Measurements from ENCODE around the gene FCGR3A. TPM values are rescaled to one million over a fixed set of nuclear protein-coding genes. Genes with fewer than 3 reads are reported as not detected.
"Not testable (repeated sequence)": the region's sequence is repeated elsewhere in the genome, so short reads cannot be mapped to it uniquely, and the experiment has no call there.

Gene FCGR3A
- total and polyA plus RNA-seq, 2 of the 4 experiments (the other 2 are of a cell fraction) = not detected

GRCh38 chr1:161523817-161524741 is 25.5 kb downstream of the FCGR3A start, which contains the start of gene HSPA6:
HSPA6 (plus strand) TSS chr1:161524540; CDS start chr1:161524659, 119 bp downstream.
- 0 out of 2 replicates have a peak within 1 kb of the TSS, but pooled peaks have one; percentile 32 for H2BK120ac ChIP-seq (ENCODE audit: low read depth, low read length)
- H3K14ac ChIP-seq (replicated peaks; ENCODE audit: low read depth, low read length); H3K18ac ChIP-seq (ENCODE audit: low read depth, low read length); H3K4ac ChIP-seq (ENCODE audit: low read depth, low read length); H3K9me1 ChIP-seq (ENCODE audit: insufficient read depth, low read length); CTCF ChIA-PET; dilution Hi-C loops (cut with HindIII; ENCODE audit: low sequenced_read_pairs, unreplicated experiment); H3K79me1 ChIP-seq (ENCODE audit: low read depth in 1 of 2, low read length in 2 of 2); H3K23ac ChIP-seq (ENCODE audit: low read depth, low read length); H3K4me1 ChIP-seq (ENCODE audit: control insufficient read depth, insufficient read depth, low read length); H2BK15ac ChIP-seq (ENCODE audit: low read depth, low read length); POLR2A ChIA-PET (ENCODE audit: unreplicated experiment); H3K56ac ChIP-seq (ENCODE audit: extremely low read depth, insufficient read depth, low read length); H4K20me1 ChIP-seq (ENCODE audit: insufficient read depth, low read length); H2AK5ac ChIP-seq (ENCODE audit: low read depth, low read length); H4K91ac ChIP-seq (ENCODE audit: insufficient read depth, low read depth, low read length); H2BK20ac ChIP-seq (ENCODE audit: low read depth, low read length); BruUV-seq (replicated peaks); H3K9me3 ChIP-seq (ENCODE audit: control insufficient read depth, insufficient read depth, low read length); in situ Hi-C loops (cut with MboI; ENCODE audit: low sequenced_read_pairs); H4K5ac ChIP-seq (ENCODE audit: low read depth, low read length); H3K36me3 ChIP-seq (ENCODE audit: control insufficient read depth, insufficient read depth, low read length); H3K27me3 ChIP-seq (ENCODE audit: control insufficient read depth, insufficient read depth, low read length): not testable (repeated sequence)
- H2BK5ac ChIP-seq (ENCODE audit: low read depth, low read length, poor library complexity, severe bottlenecking) = peak within 1 kb of the TSS; percentile 59
- peak; percentile 87 for TF ChIP-seq FOS (IDR thresholded peaks at IDR 0.05; ENCODE audit: low read depth, low read length)
- peak; percentile 3; the same call in 1 of the 2 replicates for TF ChIP-seq SMC3 (IDR thresholded peaks at IDR 0.05; ENCODE audit: low read depth, low read length)
- TF ChIP-seq RAD21 (IDR thresholded peaks at IDR 0.05; ENCODE audit: low read length) = 0 out of 2 replicates have a peak, but pooled peaks have one; percentile 10
- 10% methylated on average over 2 of the region's 72 CpGs; no CpG with 5 or more reads in 1 of the 2 experiments for WGBS, 2 experiments (ENCODE audit: extremely low coverage in 2 of 2, insufficient read length in 1 of 2)
- peak within 1 kb of the TSS; percentile 16 for H2AK9ac ChIP-seq (replicated peaks; ENCODE audit: low read depth, low read length, poor library complexity)
- peak within 1 kb of the TSS; percentile 59 for H3K4me2 ChIP-seq (ENCODE audit: low read depth, low read length)
- intact Hi-C loops (cut with micrococcal nuclease) = loop anchor here (2.0 kb wide), 1 partner anchor 37 kb away; no protein-coding TSS in a partner anchor
- peak within 1 kb of the TSS; percentile 95 for H2AFZ ChIP-seq (replicated peaks; ENCODE audit: low read length, poor library complexity)
- H3K9ac ChIP-seq (ENCODE audit: low read depth, low read length) = peak within 1 kb of the TSS; percentile 59
- peak within 1 kb of the TSS; percentile 59 for H3K4me3 ChIP-seq (ENCODE audit: insufficient read depth, low read depth, low read length)
- ATAC-seq (ENCODE audit: low read depth) (peak; percentile 91), DNase-seq (peak; percentile 75)
- peak within 1 kb of the TSS in 1 of 2 experiments; percentile 44; a peak in 1 of 4 replicates for H4K8ac ChIP-seq (ENCODE audit: low read depth in 2 of 2, low read length in 2 of 2)
- H3K27ac ChIP-seq (ENCODE audit: insufficient read depth, low read length) = peak within 1 kb of the TSS; percentile 51

- intact Hi-C loops (cut with micrococcal nuclease) = loop anchor here (2.0 kb wide), 1 partner anchor 36 kb away; no protein-coding TSS in a partner anchor
These were observed 26.4 kb downstream of the FCGR3A start for GRCh38 chr1:161523041-161523816.

More at GRCh38 chr1:161523041-161523816, 26.4 kb downstream of the FCGR3A start:
- H2BK5ac ChIP-seq (ENCODE audit: low read depth, low read length, poor library complexity, severe bottlenecking); POLR2A ChIA-PET (ENCODE audit: unreplicated experiment); ATAC-seq (ENCODE audit: low read depth); H3K27ac ChIP-seq (ENCODE audit: insufficient read depth, low read length); CTCF ChIA-PET; dilution Hi-C loops (cut with HindIII; ENCODE audit: low sequenced_read_pairs, unreplicated experiment); H4K20me1 ChIP-seq (ENCODE audit: insufficient read depth, low read length); H3K4me1 ChIP-seq (ENCODE audit: control insufficient read depth, insufficient read depth, low read length); H2BK120ac ChIP-seq (ENCODE audit: low read depth, low read length); BruUV-seq (replicated peaks); DNase-seq; H3K14ac ChIP-seq (replicated peaks; ENCODE audit: low read depth, low read length); H2BK15ac ChIP-seq (ENCODE audit: low read depth, low read length); H3K4me3 ChIP-seq (ENCODE audit: insufficient read depth, low read depth, low read length); H4K91ac ChIP-seq (ENCODE audit: insufficient read depth, low read depth, low read length); H2AK5ac ChIP-seq (ENCODE audit: low read depth, low read length); H4K8ac ChIP-seq (ENCODE audit: low read depth in 2 of 2, low read length in 2 of 2); in situ Hi-C loops (cut with MboI; ENCODE audit: low sequenced_read_pairs); H3K27me3 ChIP-seq (ENCODE audit: control insufficient read depth, insufficient read depth, low read length); H3K36me3 ChIP-seq (ENCODE audit: control insufficient read depth, insufficient read depth, low read length); H3K9ac ChIP-seq (ENCODE audit: low read depth, low read length); H2AFZ ChIP-seq (replicated peaks; ENCODE audit: low read length, poor library complexity); H3K9me3 ChIP-seq (ENCODE audit: control insufficient read depth, insufficient read depth, low read length); H2AK9ac ChIP-seq (replicated peaks; ENCODE audit: low read depth, low read length, poor library complexity); H3K4ac ChIP-seq (ENCODE audit: low read depth, low read length); H3K9me1 ChIP-seq (ENCODE audit: insufficient read depth, low read length); H3K4me2 ChIP-seq (ENCODE audit: low read depth, low read length); H3K79me1 ChIP-seq (ENCODE audit: low read depth in 1 of 2, low read length in 2 of 2); H3K56ac ChIP-seq (ENCODE audit: extremely low read depth, insufficient read depth, low read length); H2BK20ac ChIP-seq (ENCODE audit: low read depth, low read length); H3K18ac ChIP-seq (ENCODE audit: low read depth, low read length); H3K23ac ChIP-seq (ENCODE audit: low read depth, low read length); H4K5ac ChIP-seq (ENCODE audit: low read depth, low read length): not testable (repeated sequence)
- WGBS, 2 experiments (ENCODE audit: extremely low coverage in 2 of 2, insufficient read length in 1 of 2) = 51% methylated on average over 5 of the region's 20 CpGs; no CpG with 5 or more reads in 1 of the 2 experiments

Measured in IMR-90 (cell line).